Caco-2 (cell line): Measurements from ENCODE around the gene PTPRF. TPM values are rescaled to one million over a fixed set of nuclear protein-coding genes. Genes with fewer than 3 reads are reported as not detected.

Experiments
- BruUV-seq: library from RNA; stranded (reverse); fragments of 400-500 nt; replicated peaks from 2 replicates; lab custom pipeline; 2021; lab: Mats Ljungman, UMichigan
- CTCF ChIA-PET: fragments of 300-600 bp; sonication (Branson Sonifier 250); formaldehyde crosslinking; loops from one replicate; lab custom pipeline; 2022; ENCODE audit warnings: antibody characterized with exemption; lab: Charles Lee
- POLR2A ChIA-PET: fragments of 300-600 bp; sonication (Branson Sonifier 250); formaldehyde crosslinking; loops from one replicate; lab custom pipeline; 2022; ENCODE audit warnings: antibody characterized with exemption; lab: Charles Lee
- DNase-seq, 2 experiments: peaks; one replicate each; pipeline versions ENCODE4 v3.0.0 to v3.0.0-alpha.2; 2020 to 2022
- H3K27me3 ChIP-seq: replicated peaks from 2 replicates; pipeline ENCODE4 v1.6.0; 2011; ENCODE audit warnings: low read length; ENCODE audit not compliant: control insufficient read depth, insufficient read depth
- H3K36me3 ChIP-seq: 2 replicates; pipeline ENCODE4 v1.5.1; 2011; ENCODE audit warnings: low read length; ENCODE audit not compliant: control insufficient read depth, insufficient read depth
- H3K4me1 ChIP-seq: fragments of 250-450 bp; sonication (Bioruptor Pico); 2 replicates; pipeline ENCODE4 v1.5.1; 2020; ENCODE audit warnings: mild to moderate bottlenecking
- H3K4me3 ChIP-seq: 2 replicates; pipeline ENCODE4 v1.5.1; 2011; ENCODE audit warnings: low read depth, mild to moderate bottlenecking, control low read depth, low read length
- H3K9me3 ChIP-seq: fragments of 250-450 bp; sonication (Bioruptor Pico); 2 replicates; pipeline ENCODE4 v1.5.1; 2020; ENCODE audit warnings: mild to moderate bottlenecking, moderate library complexity
- H3K27ac Mint-ChIP-seq: one replicate; pipeline ENCODE4 v1.8.0; 2022; ENCODE audit warnings: mixed read lengths; ENCODE audit not compliant: unreplicated experiment
- H3K27me3 Mint-ChIP-seq: one replicate; pipeline ENCODE4 v1.8.0; 2022; ENCODE audit warnings: mixed read lengths; ENCODE audit not compliant: insufficient read depth, unreplicated experiment
- H3K36me3 Mint-ChIP-seq: one replicate; pipeline ENCODE4 v1.8.0; 2022; ENCODE audit warnings: mild to moderate bottlenecking, mixed read lengths; ENCODE audit not compliant: insufficient read depth, unreplicated experiment
- H3K4me1 Mint-ChIP-seq: one replicate; pipeline ENCODE4 v1.8.0; 2022; ENCODE audit warnings: low read depth, mixed read lengths; ENCODE audit not compliant: unreplicated experiment
- H3K4me3 Mint-ChIP-seq: one replicate; pipeline ENCODE4 v1.8.0; 2022; ENCODE audit warnings: mild to moderate bottlenecking, moderate library complexity, mixed read lengths; ENCODE audit not compliant: unreplicated experiment
- H3K9me3 Mint-ChIP-seq: one replicate; pipeline ENCODE4 v1.8.0; 2022; ENCODE audit warnings: mixed read lengths; ENCODE audit not compliant: unreplicated experiment
- CTCF ChIP-seq, 2 experiments: fragments of 200-600 bp in 1 of 2; IDR thresholded peaks; 1 replicate in 1 of 2; 2 replicates in 1 of 2; pipeline versions ENCODE4 v1.5.1 to v1.8.0; 2011 to 2022; ENCODE audit warnings: antibody characterized with exemption in 1 of 2, control low read depth in 1 of 2, inconsistent platforms in 1 of 2, low read depth in 1 of 2, low read length in 1 of 2, mild to moderate bottlenecking in 1 of 2, moderate library complexity in 1 of 2; ENCODE audit not compliant: insufficient read depth in 1 of 2, severe bottlenecking in 1 of 2, unreplicated experiment in 1 of 2
- intact Hi-C: fragments of 100-400 bp; cut with micrococcal nuclease; formaldehyde crosslinking; loops from one replicate; pipeline ENCODE4 v1.10.0; 2022; ENCODE audit not compliant: unreplicated experiment
- total RNA-seq: library from RNA; stranded (reverse); gene quantifications from 2 replicates; pipeline ENCODE4 v1.2.3, GENCODE V29; 2022

Gene PTPRF
- total RNA-seq, 1 experiment from 2014 or later: 158 TPM

GRCh38 chr1:43604192-43604591 is 73.5 kb downstream of the PTPRF start:
- no peak for TF ChIP-seq CTCF (IDR thresholded peaks at IDR 0.05; ENCODE audit: insufficient read depth in 1 of 2, low read depth in 1 of 2, low read length in 1 of 2, severe bottlenecking in 1 of 2, unreplicated experiment in 1 of 2)
- no peak overlapping the region for H3K4me3 ChIP-seq
- CTCF ChIA-PET: no interaction called here
- peaks cover 4% of the 10 kb centered on the region for H3K36me3 ChIP-seq
- Mint-ChIP-seq H3K4me3 (no peak overlapping the region), H3K9me3 (no peaks in the 10 kb centered on the region), H3K27ac (no peak overlapping the region), H3K27me3 (no peaks in the 10 kb centered on the region), H3K4me1 (no peaks in the 10 kb centered on the region), H3K36me3 (peaks cover 32% of the 10 kb centered on the region)
- no peaks in the 10 kb centered on the region for H3K27me3 ChIP-seq
- intact Hi-C loops: no loop called here
- POLR2A ChIA-PET: no interaction called here
- no peak for DNase-seq
- no TSS peak for BruUV-seq
- no peaks in the 10 kb centered on the region for H3K9me3 ChIP-seq
- no peaks in the 10 kb centered on the region for H3K4me1 ChIP-seq

- Histone ChIP-seq H3K9me3 (no peaks in the 10 kb centered on the region), H3K4me3 (no peak overlapping the region), H3K27me3 (no peaks in the 10 kb centered on the region), H3K36me3 (peaks cover 2% of the 10 kb centered on the region), H3K4me1 (no peaks in the 10 kb centered on the region)
- H3K4me3 Mint-ChIP-seq: no peak overlapping the region
- no peak for DNase-seq
- intact Hi-C loops: no loop called here
- no peaks in the 10 kb centered on the region for H3K27me3 Mint-ChIP-seq
- TF ChIP-seq CTCF (IDR thresholded peaks at IDR 0.05; ENCODE audit: insufficient read depth in 1 of 2, low read depth in 1 of 2, low read length in 1 of 2, severe bottlenecking in 1 of 2, unreplicated experiment in 1 of 2): no peak
- no peaks in the 10 kb centered on the region for H3K9me3 Mint-ChIP-seq
- H3K4me1 Mint-ChIP-seq: no peaks in the 10 kb centered on the region
- H3K36me3 Mint-ChIP-seq: peaks cover 42% of the 10 kb centered on the region
- H3K27ac Mint-ChIP-seq: no peak overlapping the region
- ChIA-PET POLR2A (no interaction called here), CTCF (no interaction called here)
- no TSS peak for BruUV-seq
These were observed 74.5 kb downstream of the PTPRF start for GRCh38 chr1:43605157-43605556.

- no peaks in the 10 kb centered on the region for H3K9me3 Mint-ChIP-seq
- no peaks in the 10 kb centered on the region for H3K4me1 ChIP-seq
- POLR2A ChIA-PET: no interaction called here
- intact Hi-C loops: no loop called here
- no peak overlapping the region for H3K4me3 ChIP-seq
- H3K27me3 Mint-ChIP-seq: no peaks in the 10 kb centered on the region
- peaks cover 2% of the 10 kb centered on the region for H3K36me3 ChIP-seq
- peaks cover 42% of the 10 kb centered on the region for H3K36me3 Mint-ChIP-seq
- no peak for TF ChIP-seq CTCF (IDR thresholded peaks at IDR 0.05; ENCODE audit: insufficient read depth in 1 of 2, low read depth in 1 of 2, low read length in 1 of 2, severe bottlenecking in 1 of 2, unreplicated experiment in 1 of 2)
- CTCF ChIA-PET: no interaction called here
- no peaks in the 10 kb centered on the region for H3K27me3 ChIP-seq
- H3K4me1 Mint-ChIP-seq: no peaks in the 10 kb centered on the region
- H3K4me3 Mint-ChIP-seq: no peak overlapping the region
- no TSS peak for BruUV-seq
- DNase-seq: no peak
- H3K27ac Mint-ChIP-seq: no peak overlapping the region
- no peaks in the 10 kb centered on the region for H3K9me3 ChIP-seq
These were observed 75.1 kb downstream of the PTPRF start for GRCh38 chr1:43605766-43606165.
